PC-9 (cell line): ENCODE results near the gene PVALB. TPM values are rescaled to one million over a fixed set of nuclear protein-coding genes. Genes with fewer than 3 reads are reported as not detected.
A peak's percentile ranks its signal among the peaks of the same experiment; 100 is the strongest.

Experiments
- BruUV-seq: library from RNA; stranded (reverse); fragments of 400-500 nt; replicated peaks from 2 replicates; lab custom pipeline; 2021; lab: Mats Ljungman, UMichigan
- CTCF ChIA-PET: fragments of 300-600 bp; sonication (Branson Sonifier 250); formaldehyde crosslinking; loops from one replicate; lab custom pipeline; 2022; ENCODE audit warnings: antibody characterized with exemption; lab: Charles Lee
- POLR2A ChIA-PET: fragments of 300-600 bp; sonication (Branson Sonifier 250); formaldehyde crosslinking; loops from one replicate; lab custom pipeline; 2022; ENCODE audit warnings: antibody characterized with exemption; ENCODE audit not compliant: unreplicated experiment; lab: Charles Lee
- DNase-seq, 2 experiments: peaks; one replicate each; pipeline versions ENCODE4 v3.0.0 to v3.0.0-alpha.2; 2015 to 2022; ENCODE audit warnings: mixed read lengths in 1 of 2
- H2AFZ ChIP-seq: fragments of 200-600 bp; sonication (generic); 2 replicates; pipeline ENCODE4 v1.8.1; 2017; ENCODE audit warnings: antibody characterized with exemption
- H3F3A ChIP-seq: fragments of 200-600 bp; sonication (generic); 2 replicates; pipeline ENCODE4 v1.8.1; 2017; ENCODE audit warnings: antibody characterized with exemption, mild to moderate bottlenecking, low read depth; ENCODE audit not compliant: insufficient read depth
- H3K27ac ChIP-seq: fragments of 200-600 bp; sonication (generic); 2 replicates; pipeline ENCODE4 v1.6.1; 2016; ENCODE audit warnings: mixed run types
- H3K27me3 ChIP-seq: fragments of 200-600 bp; sonication (generic); 2 replicates; pipeline ENCODE4 v1.6.1; 2016; ENCODE audit warnings: low read depth, mixed run types; ENCODE audit not compliant: insufficient read depth
- H3K36me3 ChIP-seq: fragments of 200-600 bp; sonication (generic); 2 replicates; pipeline ENCODE4 v1.6.1; 2016; ENCODE audit warnings: low read depth, mixed run types
- H3K4me1 ChIP-seq: fragments of 200-600 bp; sonication (generic); replicated peaks from 2 replicates; pipeline ENCODE4 v1.6.1; 2016; ENCODE audit warnings: mixed run types; ENCODE audit not compliant: insufficient read depth
- H3K4me2 ChIP-seq: fragments of 200-600 bp; sonication (generic); 2 replicates; pipeline ENCODE4 v1.6.1; 2017; ENCODE audit warnings: mixed run types
- H3K4me3 ChIP-seq: fragments of 200-600 bp; sonication (generic); 2 replicates; pipeline ENCODE4 v1.6.1; 2016; ENCODE audit warnings: mixed run types
- H3K79me2 ChIP-seq: fragments of 200-600 bp; sonication (generic); 2 replicates; pipeline ENCODE4 v1.6.1; 2017; ENCODE audit warnings: low read depth, mixed run types
- H3K9me2 ChIP-seq: fragments of 200-600 bp; sonication (generic); 2 replicates; pipeline ENCODE4 v1.8.1; 2017; ENCODE audit warnings: mild to moderate bottlenecking; ENCODE audit not compliant: insufficient read depth
- H3K9me3 ChIP-seq: fragments of 200-600 bp; sonication (generic); 2 replicates; pipeline ENCODE4 v1.8.1; 2016; ENCODE audit warnings: low read depth; ENCODE audit not compliant: insufficient read depth
- H4K20me1 ChIP-seq: fragments of 200-600 bp; sonication (generic); 2 replicates; pipeline ENCODE4 v1.8.1; 2017; ENCODE audit not compliant: insufficient read depth
- EZH2 ChIP-seq: fragments of 200-600 bp; sonication (generic); IDR thresholded peaks from 2 replicates; pipeline ENCODE4 v1.8.0; 2017; ENCODE audit warnings: antibody characterized with exemption, low read depth
- intact Hi-C: fragments of 100-400 bp; cut with micrococcal nuclease; formaldehyde crosslinking; loops from one replicate; pipeline ENCODE4 v1.10.0; 2022; ENCODE audit not compliant: unreplicated experiment
- total RNA-seq: library from RNA; stranded (reverse); gene quantifications from 2 replicates; pipeline ENCODE4 v1.2.3, GENCODE V29; 2021
- TF ChIP-seq, protein P1 (sequence below): fragments of 200-600 bp; sonication (generic); conservative IDR thresholded peaks from 2 replicates; pipeline ENCODE4 v1.6.1; 2017; ENCODE audit warnings: mixed run types, antibody characterized with exemption, mild to moderate bottlenecking, moderate library complexity

The PVALB gene
- total RNA-seq, 1 experiment from 2014 or later = not detected

DNA sequence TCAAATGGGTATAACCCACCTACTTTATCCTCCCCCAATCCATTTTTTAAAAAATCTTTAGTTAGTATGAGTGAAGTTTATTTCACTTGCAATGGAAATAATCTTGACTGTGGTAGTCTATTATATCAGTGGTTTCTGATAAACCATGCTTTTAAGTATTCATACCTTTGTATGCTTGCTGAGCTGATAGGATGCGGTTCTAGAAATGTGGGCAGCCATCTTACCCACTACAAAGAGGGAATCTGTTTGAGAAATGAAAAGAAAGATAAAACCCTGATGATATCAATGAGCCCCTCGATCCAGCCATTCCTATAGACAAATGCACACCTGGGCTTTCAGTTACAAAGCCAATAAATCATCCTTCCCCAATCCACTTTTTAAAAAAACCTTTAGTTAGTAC lies 13.8 kb upstream of the PVALB start:
- ChIA-PET CTCF (no interaction called here), POLR2A (interaction anchor here (0.8 kb wide), 1 partner anchor 501 kb away, joined by 8 read pairs; no protein-coding TSS in a partner anchor)
- TF ChIP-seq, protein P1, sequence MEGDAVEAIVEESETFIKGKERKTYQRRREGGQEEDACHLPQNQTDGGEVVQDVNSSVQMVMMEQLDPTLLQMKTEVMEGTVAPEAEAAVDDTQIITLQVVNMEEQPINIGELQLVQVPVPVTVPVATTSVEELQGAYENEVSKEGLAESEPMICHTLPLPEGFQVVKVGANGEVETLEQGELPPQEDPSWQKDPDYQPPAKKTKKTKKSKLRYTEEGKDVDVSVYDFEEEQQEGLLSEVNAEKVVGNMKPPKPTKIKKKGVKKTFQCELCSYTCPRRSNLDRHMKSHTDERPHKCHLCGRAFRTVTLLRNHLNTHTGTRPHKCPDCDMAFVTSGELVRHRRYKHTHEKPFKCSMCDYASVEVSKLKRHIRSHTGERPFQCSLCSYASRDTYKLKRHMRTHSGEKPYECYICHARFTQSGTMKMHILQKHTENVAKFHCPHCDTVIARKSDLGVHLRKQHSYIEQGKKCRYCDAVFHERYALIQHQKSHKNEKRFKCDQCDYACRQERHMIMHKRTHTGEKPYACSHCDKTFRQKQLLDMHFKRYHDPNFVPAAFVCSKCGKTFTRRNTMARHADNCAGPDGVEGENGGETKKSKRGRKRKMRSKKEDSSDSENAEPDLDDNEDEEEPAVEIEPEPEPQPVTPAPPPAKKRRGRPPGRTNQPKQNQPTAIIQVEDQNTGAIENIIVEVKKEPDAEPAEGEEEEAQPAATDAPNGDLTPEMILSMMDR = no peak
- TF ChIP-seq EZH2 = no peak
- DNase-seq = no peak
- no peaks in the 10 kb centered on the region for H3K79me2 ChIP-seq
- intact Hi-C loops = no loop called here
- H3K9me2 ChIP-seq = no peaks in the 10 kb centered on the region
- no peaks in the 10 kb centered on the region for H3K27me3 ChIP-seq
- peaks cover 4% of the 10 kb centered on the region; the same call in 1 of the 2 replicates for H3K4me1 ChIP-seq
- H3K36me3 ChIP-seq = no peaks in the 10 kb centered on the region
- H3K4me2 ChIP-seq = no peak overlapping the region
- H3K9me3 ChIP-seq = peaks cover 3% of the 10 kb centered on the region; the same call in 1 of the 2 replicates
- H2AFZ ChIP-seq = no peak overlapping the region
- no TSS peak for BruUV-seq
- H3K27ac ChIP-seq = no peak overlapping the region
- 0 out of 2 replicates have a peak, but pooled peaks cover 3% of the 10 kb centered on the region for H3F3A ChIP-seq
- no peaks in the 10 kb centered on the region for H4K20me1 ChIP-seq
- no peak overlapping the region for H3K4me3 ChIP-seq

DNA sequence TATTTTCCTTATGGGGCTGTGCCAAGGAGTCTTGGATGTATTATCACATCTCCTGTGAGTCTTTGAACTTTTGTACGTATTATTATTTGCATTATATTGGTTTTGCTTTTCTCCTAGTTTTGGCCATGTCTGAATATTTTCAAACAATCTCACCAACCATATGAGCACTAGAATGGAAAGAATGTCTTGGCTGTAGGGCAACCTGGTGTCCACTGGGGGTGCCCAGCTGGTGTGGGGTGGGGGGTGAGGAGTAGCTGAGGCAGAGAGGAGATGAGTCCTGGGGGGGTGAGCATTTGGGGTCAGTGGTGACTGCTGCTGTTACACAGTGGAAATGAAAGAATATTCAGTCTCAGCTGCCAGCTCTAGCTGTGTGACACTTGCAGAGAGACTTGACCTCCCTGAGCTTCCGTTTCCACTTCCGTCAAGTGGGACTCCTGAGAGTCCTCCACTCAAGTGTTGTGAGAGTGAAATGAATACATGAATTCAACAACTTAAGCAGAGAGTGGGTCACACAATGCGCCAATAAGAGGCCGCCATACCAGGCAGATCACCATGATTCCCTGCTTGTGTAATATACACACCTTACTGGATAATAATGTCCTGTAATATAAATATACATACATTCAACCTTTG lies 12.7 kb upstream of the PVALB start:
- no peak for DNase-seq
- H3K4me1 ChIP-seq = peaks cover 4% of the 10 kb centered on the region; the same call in 1 of the 2 replicates
- BruUV-seq = no TSS peak
- CTCF ChIA-PET = no interaction called here
- H3K9me2 ChIP-seq = no peaks in the 10 kb centered on the region
- no peaks in the 10 kb centered on the region for H4K20me1 ChIP-seq
- intact Hi-C loops = no loop called here
- POLR2A ChIA-PET = interaction anchor here (0.5 to 0.8 kb wide), 2 partner anchors 323 to 503 kb away, joined by 8 to 11 read pairs; no protein-coding TSS in a partner anchor
- H2AFZ ChIP-seq = no peak overlapping the region
- no peaks in the 10 kb centered on the region for H3K36me3 ChIP-seq
- TF ChIP-seq, protein P1 = no peak
- no peak for TF ChIP-seq EZH2
- no peak overlapping the region for H3K27ac ChIP-seq
- H3K4me3 ChIP-seq = no peak overlapping the region
- H3F3A ChIP-seq = 0 out of 2 replicates have a peak, but pooled peaks cover 3% of the 10 kb centered on the region
- no peaks in the 10 kb centered on the region for H3K27me3 ChIP-seq
- no peak overlapping the region for H3K4me2 ChIP-seq
- peaks cover 3% of the 10 kb centered on the region; the same call in 1 of the 2 replicates for H3K9me3 ChIP-seq
- H3K79me2 ChIP-seq = no peaks in the 10 kb centered on the region

DNA sequence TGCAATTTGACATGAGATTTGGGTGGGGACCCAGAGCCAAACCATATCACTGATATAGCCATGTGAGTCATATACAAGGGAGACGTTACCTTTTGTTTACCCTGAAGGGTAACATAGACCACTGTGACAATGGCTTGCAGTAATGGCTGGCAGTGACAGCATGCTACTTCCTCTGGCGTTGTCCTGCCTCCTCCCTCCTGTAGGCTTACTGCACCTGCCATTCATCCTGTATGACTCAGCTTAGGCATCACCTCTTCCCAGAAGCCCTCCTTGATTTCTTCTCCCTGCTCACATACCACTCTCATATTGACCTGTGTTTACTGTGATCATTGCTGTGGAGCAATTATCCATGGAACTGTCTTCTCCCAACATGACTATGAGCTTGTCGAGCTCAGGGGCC lies 12.0 kb upstream of the PVALB start:
- TF ChIP-seq EZH2 = no peak
- TF ChIP-seq, protein P1 = no peak
- H3K4me2 ChIP-seq = no peak overlapping the region
- 0 out of 2 replicates have a peak, but pooled peaks cover 3% of the 10 kb centered on the region for H3F3A ChIP-seq
- no peaks in the 10 kb centered on the region for H4K20me1 ChIP-seq
- no peaks in the 10 kb centered on the region for H3K79me2 ChIP-seq
- no peaks in the 10 kb centered on the region for H3K9me2 ChIP-seq
- H3K4me1 ChIP-seq = peaks cover 4% of the 10 kb centered on the region; the same call in 1 of the 2 replicates
- no peak overlapping the region for H3K27ac ChIP-seq
- peak; percentile 22 to 67 for DNase-seq
- BruUV-seq = no TSS peak
- CTCF ChIA-PET = no interaction called here
- no peak overlapping the region for H3K4me3 ChIP-seq
- no peak overlapping the region for H2AFZ ChIP-seq
- H3K36me3 ChIP-seq = no peaks in the 10 kb centered on the region
- POLR2A ChIA-PET = interaction anchor here (0.5 kb wide), 1 partner anchor 324 kb away, joined by 11 read pairs; no protein-coding TSS in a partner anchor
- H3K27me3 ChIP-seq = no peaks in the 10 kb centered on the region
- peaks cover 3% of the 10 kb centered on the region; the same call in 1 of the 2 replicates for H3K9me3 ChIP-seq
- intact Hi-C loops = no loop called here
